ENCODE data around the gene LTBP4.
"Not testable (repeated sequence)": the region's sequence is repeated elsewhere in the genome, so short reads cannot be mapped to it uniquely, and the experiment has no call there.

LTBP4 gene

GRCh38 chr19:40601134-40601974 is at the start of gene LTBP4:
TSS of gene LTBP4 (plus strand) at chr19:40601369. CDS start at chr19:40601388, 19 bp downstream.
- no peak for DNase-seq

GRCh38 chr19:40552848-40553247 is 48.3 kb upstream of the LTBP4 start:
- no peak for DNase-seq

DNA sequence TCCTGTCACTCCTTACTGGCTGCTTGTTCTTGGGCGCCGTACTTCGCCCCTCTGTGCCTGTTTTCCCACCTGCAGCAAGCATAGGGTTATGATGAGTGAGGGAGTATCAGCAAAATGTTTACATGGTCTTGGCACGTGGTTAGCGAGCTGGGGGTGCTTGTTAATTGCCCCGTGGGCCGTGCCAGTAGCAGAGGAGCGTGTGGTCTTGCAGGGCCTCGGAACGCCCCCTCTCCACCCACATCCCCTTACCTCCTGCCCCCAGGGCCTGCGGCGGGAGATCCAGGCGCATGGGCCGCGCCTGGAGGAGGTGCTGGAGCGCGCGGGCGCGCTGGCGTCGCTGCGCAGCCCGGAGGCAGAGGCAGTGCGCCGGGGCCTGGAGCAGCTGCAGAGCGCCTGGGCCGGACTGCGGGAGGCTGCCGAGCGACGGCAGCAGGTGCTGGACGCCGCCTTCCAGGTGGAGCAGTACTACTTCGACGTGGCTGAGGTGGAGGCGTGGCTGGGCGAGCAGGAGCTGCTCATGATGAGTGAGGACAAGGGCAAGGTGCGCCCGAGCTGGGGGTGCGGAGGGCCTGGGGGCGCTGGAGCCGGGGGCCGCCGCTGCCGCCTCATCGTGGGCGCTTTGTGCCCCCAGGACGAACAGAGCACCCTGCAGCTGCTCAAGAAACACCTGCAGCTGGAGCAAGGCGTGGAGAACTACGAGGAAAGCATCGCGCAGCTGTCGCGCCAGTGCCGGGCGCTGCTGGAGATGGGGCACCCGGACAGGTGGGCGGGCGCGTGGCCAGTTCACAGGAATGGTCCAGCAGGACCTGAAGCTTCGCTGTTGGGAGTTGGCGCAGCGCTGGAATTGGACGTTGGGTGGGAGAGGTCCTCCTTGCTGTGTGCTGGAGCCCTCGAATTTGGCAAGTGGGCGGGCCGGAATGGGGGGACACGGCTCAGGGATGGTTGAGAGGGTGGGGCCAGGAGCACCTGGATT is 47.0 kb upstream of the LTBP4 start:
- no peak for DNase-seq

GRCh38 chr19:40555978-40556689 is 45.0 kb upstream of the LTBP4 start:
- DNase-seq: no peak

DNA sequence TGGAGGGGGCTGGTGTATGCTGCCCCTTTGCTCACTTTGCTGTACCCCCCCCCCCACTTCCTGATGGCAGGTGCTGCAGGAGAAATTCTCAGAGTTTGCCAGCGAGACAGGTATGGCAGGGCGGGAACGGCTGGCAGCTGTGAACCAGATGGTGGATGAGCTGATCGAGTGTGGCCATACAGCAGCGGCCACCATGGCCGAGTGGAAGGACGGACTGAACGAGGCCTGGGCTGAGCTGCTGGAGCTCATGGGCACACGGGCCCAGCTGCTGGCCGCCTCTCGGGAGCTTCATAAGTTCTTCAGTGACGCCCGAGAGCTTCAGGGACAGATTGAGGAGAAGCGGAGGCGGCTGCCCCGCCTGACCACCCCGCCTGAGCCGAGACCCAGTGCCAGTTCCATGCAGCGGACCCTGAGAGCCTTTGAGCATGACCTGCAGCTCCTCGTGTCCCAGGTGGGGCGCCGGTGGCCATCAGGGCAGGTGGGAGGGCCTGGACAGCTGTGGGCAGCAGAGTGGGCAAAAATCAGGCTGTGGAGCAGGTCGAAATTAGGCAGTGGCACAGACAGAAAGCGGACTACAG is 44.1 kb upstream of the LTBP4 start:
- no peak for DNase-seq

DNA sequence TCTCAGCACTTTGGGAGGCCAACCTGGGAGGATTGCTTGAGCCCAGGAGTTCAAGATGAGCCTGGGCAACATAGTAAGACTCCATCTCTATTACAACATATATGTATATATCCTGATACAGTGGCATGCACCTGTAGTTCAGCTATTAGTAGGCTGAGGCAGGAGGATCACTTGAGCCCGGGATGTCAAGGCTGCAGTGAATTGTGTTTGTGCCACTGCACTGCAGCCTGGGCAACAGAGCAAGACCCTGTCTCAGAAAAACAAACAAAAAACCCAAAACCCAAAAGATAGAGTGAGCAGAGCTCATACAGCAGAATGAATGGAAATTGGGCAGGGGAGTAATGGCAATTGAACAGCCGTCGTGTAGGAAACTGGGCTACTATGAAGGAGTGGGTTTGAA is 41.8 kb upstream of the LTBP4 start:
- no peak for DNase-seq

DNA sequence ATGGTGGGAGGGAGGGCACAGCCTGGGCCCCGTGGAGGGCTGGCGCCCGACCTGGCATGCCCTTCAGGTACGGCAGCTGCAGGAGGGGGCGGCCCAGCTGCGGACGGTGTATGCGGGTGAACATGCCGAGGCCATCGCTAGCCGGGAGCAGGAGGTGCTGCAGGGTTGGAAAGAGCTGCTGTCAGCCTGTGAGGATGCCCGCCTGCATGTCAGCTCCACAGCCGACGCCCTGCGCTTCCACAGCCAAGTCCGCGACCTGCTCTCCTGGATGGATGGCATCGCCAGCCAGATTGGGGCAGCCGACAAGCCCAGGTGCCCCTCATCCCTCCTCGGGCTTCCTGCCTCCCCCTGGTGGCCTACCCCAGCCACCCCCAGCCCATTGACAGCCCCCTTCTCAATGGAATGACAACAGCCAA is 41.1 kb upstream of the LTBP4 start:
- DNase-seq: no peak

DNA sequence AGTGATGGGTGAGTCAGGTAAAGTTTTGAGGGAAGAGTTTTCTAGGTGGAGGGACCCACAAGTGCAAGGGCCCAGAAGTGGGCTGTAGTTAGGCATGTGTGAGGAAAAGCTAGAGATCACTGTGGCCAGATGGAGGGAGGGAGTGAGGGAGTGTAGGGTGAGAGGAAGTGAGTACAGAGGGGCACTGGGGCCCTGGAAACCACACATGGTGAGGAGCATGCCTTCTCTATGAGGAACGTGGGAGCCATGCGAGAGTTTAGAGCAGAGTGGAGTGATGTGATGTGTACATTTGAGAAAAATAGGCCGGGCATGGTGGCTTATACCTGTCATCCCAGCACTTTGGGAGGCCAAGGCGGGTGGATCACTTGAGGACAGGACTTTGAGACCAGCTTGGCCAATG is 39.2 kb upstream of the LTBP4 start:
- no peak for DNase-seq

- not testable (repeated sequence) for DNase-seq
These were observed 36.6 kb upstream of the LTBP4 start for GRCh38 chr19:40564535-40564934.

GRCh38 chr19:40565355-40565754 is 35.8 kb upstream of the LTBP4 start:
- no peak for DNase-seq

DNA sequence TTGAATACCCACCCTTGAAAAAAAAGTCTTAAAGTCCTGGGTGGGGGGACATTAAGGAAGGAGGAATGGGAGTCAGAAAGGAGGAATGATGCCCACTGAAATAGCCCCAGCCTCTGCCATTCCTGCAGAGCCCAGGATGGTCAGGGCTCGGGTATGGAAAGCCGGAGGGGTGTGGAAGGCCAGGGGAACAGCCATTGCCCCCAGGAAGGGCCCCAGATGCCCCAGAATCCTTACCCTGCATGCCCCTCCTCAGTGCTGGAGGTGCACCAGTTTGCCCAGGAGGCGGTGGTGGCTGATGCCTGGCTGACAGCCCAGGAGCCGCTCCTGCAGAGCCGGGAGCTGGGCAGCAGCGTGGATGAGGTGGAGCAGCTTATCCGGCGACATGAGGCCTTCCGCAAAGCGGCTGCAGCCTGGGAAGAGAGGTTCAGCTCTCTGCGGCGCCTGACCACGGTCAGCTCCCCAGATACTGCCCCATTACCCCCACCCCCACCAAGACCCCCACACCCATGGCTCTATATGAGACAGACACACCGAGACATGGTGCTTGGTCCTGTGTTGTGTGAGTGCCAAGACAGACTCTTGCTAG is 35.2 kb upstream of the LTBP4 start:
- no peak for DNase-seq

DNA sequence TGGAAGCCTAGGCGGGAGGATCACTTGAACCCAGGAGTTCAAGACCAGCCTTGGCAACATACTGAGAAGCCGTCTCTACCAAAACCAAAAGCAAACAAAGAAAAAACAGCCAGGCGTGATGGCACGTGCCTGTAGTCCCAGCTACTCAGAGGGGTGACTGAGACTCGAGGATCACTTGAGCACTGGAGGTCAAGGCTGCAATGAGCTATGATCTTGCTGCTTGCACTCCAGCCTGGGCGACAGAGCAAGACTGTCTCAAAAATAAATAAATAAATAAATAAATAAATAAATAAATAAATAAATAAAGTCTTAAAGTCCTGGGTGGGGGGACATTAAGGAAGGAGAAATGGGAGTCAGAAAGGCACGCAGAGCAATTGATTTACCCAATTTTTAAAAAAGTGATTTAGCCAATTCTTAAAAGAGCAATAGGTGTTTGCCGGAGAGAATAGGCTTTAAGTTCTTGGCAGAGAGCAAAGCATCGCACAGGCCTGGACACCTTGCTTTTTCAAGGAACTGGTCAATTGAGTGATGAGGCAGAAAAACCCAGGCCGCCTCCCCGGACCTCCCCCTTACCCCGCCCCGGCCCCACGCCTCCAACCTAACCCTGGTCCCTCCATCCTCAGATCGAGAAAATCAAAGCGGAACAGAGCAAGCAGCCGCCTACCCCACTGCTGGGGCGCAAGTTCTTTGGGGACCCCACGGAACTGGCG is 34.0 kb upstream of the LTBP4 start:
- peak; percentile 47 for DNase-seq

DNA sequence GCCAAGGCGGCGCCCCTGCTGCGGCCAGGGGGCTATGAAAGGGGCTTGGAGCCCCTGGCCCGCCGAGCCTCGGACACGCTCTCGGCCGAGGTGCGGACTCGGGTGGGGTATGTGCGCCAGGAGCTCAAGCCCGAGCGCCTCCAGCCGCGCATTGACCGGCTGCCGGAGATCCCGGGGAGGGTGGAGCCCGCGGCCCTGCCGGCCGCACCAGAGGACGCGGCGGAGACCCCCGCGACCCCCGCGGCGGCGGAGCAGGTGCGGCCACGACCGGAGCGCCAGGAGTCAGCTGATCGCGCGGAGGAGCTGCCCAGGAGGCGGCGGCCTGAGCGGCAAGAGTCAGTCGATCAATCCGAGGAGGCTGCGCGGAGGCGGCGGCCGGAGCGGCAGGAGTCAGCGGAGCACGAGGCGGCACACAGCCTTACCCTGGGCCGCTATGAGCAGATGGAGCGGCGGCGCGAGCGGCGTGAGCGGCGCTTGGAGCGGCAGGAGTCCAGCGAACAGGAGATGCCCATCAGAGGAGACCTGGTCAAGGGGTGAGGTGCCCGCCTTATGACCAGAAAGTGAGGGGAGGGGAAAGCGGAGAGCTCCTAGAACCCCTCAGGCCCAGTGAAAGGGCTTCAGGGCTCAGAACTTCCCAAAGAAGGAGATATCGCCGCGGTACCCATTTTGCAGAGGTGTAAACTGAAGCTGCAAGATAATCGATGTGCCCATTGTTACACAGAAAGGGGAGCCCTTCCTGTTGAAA is 33.2 kb upstream of the LTBP4 start:
- no peak for DNase-seq

GRCh38 chr19:40570313-40571004 is 30.7 kb upstream of the LTBP4 start:
- peak; percentile 99 for DNase-seq

DNA sequence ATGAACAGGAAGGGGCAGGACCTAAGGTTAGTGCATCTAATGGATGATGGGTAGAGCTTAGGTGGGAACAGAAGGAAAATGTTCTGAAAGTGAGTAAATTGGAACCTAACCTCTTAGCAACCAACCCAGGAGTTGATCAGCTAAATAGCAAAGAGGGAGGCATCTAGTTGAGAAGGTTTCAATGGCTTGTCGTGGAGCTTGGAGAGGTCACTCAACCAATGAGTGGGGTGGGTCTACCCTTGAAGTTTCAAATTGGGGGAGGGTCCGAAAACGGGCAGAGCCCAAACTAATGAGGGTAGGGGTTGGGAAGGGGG is 30.2 kb upstream of the LTBP4 start:
- DNase-seq: no peak

DNA sequence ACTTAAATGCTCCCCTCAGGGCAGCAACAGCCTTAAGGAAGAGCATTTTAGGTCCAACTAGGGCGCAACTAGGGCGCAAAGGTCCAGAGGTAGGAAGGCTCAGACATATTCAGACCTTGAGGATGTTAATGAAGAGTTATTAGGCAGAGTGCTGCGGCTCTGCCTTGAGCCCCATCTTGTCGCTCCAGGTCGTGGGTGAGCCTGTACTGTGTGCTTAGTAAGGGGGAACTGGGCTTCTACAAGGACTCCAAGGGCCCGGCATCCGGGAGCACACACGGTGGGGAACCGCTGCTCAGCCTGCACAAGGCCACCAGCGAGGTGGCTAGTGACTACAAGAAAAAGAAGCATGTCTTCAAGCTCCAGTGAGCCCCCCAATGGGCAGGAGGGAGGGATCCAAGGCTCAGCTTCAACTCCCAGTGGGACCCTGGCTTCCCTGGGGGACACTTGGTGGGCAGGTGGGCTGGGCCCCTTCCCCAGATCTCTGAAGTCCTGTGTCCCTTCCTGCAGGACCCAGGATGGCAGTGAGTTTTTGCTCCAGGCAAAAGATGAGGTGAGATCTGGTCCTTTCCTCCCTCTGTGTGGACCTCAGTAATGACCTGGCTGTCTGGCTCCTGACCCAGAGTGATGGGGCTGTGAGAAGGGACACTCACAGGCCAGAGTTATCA is 29.2 kb upstream of the LTBP4 start:
- no peak for DNase-seq

DNA sequence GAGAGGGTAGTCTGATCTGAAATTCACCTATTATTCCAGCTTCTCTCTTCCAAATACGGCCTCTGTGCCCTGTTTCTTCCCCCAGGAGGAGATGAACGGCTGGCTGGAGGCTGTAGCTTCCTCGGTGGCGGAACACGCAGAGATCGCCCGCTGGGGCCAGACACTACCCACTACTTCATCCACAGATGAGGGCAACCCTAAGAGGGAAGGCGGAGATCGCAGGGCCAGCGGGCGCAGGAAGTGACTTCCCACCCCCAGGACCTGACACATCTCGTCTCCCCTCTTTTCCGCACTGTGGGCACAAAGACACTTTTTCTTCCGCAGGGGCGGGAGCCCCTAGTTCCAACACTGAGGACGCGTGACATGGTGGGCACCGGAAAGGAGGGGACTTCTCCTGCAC is 25.8 kb upstream of the LTBP4 start:
- no peak for DNase-seq

DNA sequence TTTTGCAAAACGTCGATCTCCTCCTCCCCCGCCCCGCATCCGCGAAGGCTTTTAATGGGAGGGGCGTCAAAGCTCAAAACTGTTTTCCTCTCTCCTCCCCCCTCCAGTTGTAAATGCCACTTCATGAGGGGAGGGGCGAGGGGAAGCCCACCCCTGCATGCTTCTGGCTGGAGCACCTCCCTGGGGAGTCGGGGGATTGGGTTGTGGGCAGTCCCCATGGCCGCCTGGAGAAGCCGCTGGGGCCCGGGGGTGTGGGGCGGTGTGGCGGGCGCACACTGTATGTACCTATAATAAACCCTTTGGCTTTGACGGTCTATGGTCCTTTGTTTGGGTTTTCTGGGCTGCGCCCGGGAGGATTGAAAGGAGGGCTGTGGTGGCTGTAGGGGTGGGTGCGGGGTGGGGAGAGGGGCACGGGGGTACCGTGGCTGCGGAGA is 25.0 kb upstream of the LTBP4 start:
- DNase-seq: peak; percentile 41

- peak; percentile 87 for DNase-seq
These were observed 24.4 kb upstream of the LTBP4 start, which contains the start of gene SHKBP1 for GRCh38 chr19:40576585-40577451. TSS of gene SHKBP1 (plus strand) at chr19:40576873. CDS start at chr19:40576900, 27 bp downstream.
